AG04449 (cell line): ENCODE results near the gene FAM43B.

Source experiments
- CTCF ChIA-PET: fragments of 350-600 bp; formaldehyde crosslinking; extraction: SDS; loops from one replicate; lab custom pipeline; 2021; ENCODE audit warnings: antibody characterized with exemption; lab: Yijun Ruan, JAX
- POLR2A ChIA-PET: fragments of 400-600, 350-600 bp; formaldehyde crosslinking; extraction: SDS; loops from one replicate; lab custom pipeline; 2020; ENCODE audit warnings: antibody characterized with exemption, inconsistent platforms; lab: Yijun Ruan, JAX
- DNase-seq: peaks from one replicate; pipeline ENCODE4 v3.0.0-alpha.2; 2010; ENCODE audit warnings: low read depth, low spot score
- H3K4me3 ChIP-seq: 2 replicates; pipeline ENCODE4 v1.5.1; 2011; ENCODE audit warnings: low read depth, mild to moderate bottlenecking, control low read depth, low read length
- CTCF ChIP-seq: IDR thresholded peaks from one replicate; pipeline ENCODE4 v1.5.1; 2011; ENCODE audit warnings: mild to moderate bottlenecking, moderate library complexity, low read length, control low read depth, inconsistent platforms; ENCODE audit not compliant: insufficient read depth; ENCODE audit errors: missing control alignments

FAM43B gene

DNA sequence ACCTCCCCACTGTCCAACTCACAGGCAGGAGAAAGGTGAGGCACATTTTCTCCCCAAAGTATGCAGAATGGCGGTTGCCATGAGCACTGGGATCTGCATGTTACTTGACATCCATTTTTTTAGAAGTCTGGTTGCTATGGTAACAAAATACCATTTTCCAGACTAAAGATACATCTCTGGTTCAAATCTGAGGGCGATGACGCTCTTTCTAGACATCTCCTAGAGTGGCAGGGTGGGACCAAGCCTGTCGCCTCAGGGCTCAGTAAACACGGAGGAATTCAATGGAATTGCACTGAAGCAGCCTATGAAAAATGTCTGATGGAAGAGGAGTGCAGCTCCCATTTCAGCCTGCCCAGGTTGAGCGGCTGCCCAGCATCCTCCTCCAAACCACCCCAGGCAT, 21.5 kb upstream of the FAM43B start:
- no peak for TF ChIP-seq CTCF
- CTCF ChIA-PET, result interaction anchor here (1.0 to 1.2 kb wide), 2 partner anchors 132 to 139 kb away, joined by 3 read pairs; no protein-coding TSS in a partner anchor
- no peak for DNase-seq
- POLR2A ChIA-PET, result no interaction called here
- H3K4me3 ChIP-seq, result no peak overlapping the region

DNA sequence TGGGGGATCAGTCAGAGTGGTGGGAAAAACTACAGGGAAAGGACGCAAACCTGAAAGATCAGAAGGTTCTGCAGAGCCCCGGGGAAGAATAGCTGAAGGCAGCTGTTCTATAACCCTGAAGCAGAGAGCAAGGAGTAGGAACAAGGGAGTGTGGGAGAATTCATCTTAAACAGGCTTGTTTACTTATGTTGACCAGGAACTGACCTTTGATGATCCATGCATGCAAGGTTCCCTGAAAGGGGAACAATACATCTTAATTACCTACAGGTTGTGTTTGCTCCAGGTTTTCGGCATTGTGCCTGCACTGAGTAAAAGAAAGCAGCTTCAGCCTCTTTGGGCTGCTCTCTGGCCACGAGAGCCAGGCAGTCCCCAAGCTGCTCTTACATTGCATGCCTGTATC, 18.7 kb upstream of the FAM43B start:
- ChIA-PET POLR2A (no interaction called here), CTCF (interaction anchor here (1.0 to 2.2 kb wide), 2 partner anchors 10 to 11 kb away, joined by 4 to 8 read pairs; no protein-coding TSS in a partner anchor)
- no peak for TF ChIP-seq CTCF
- no peak overlapping the region for H3K4me3 ChIP-seq
- no peak for DNase-seq

GRCh38 chr1:20534659-20535417, 17.5 kb upstream of the FAM43B start:
- ChIA-PET CTCF (interaction anchor here (0.8 to 2.2 kb wide), 4 partner anchors 10 to 104 kb away, joined by 3 to 8 read pairs (median 8); no protein-coding TSS in a partner anchor), POLR2A (no interaction called here)
- DNase-seq, result no peak
- H3K4me3 ChIP-seq, result no peak overlapping the region
- TF ChIP-seq CTCF, result no peak

GRCh38 chr1:20538227-20538626, 14.1 kb upstream of the FAM43B start:
- CTCF ChIA-PET, result interaction anchor here (1.0 to 2.3 kb wide), 4 partner anchors 15 to 96 kb away, joined by 3 to 6 read pairs (median 4); no protein-coding TSS in a partner anchor
- no peak overlapping the region for H3K4me3 ChIP-seq
- POLR2A ChIA-PET, result no interaction called here
- DNase-seq, result no peak
- no peak for TF ChIP-seq CTCF

DNA sequence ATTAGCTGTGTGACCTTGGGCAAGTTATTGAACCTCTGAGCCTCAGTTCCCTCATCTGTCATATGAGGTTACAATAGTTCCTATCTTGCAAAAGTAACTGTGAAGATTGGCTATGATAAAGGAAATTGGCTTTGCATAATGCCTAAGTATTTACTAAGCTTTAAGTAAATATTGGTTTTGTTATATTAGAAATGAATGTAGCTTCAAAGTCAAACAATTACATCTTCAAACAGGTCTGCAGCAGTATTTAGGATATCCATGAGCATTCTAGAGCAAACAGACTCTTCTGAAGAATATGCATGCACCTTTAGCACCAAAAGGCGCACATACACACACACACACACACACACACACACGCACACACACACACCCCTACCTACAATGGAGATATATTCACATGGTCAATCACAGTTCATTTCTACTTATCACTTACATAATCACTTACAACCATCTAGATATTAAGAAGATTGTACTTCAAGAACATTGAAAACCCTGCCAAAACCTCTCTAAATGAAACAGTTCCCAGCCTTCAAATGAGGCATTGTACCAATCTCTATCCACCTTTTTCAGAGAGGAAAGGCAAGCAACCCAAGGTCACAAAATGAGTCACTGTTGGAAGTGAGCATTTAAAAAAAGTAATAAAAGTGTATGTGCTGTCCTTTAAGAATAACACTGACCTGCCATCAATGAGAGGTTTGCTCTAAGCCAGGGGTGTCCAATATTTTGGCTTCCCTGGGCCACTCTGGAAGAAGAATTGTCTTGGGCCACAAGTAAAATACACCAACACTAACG, 13.4 kb upstream of the FAM43B start:
- no peak overlapping the region for H3K4me3 ChIP-seq
- CTCF ChIA-PET, result interaction anchor here (1.0 to 2.3 kb wide), 4 partner anchors 16 to 95 kb away, joined by 3 to 6 read pairs (median 4); no protein-coding TSS in a partner anchor
- POLR2A ChIA-PET, result no interaction called here
- DNase-seq, result no peak
- no peak for TF ChIP-seq CTCF

- ChIA-PET CTCF (no interaction called here), POLR2A (no interaction called here)
- no peak overlapping the region for H3K4me3 ChIP-seq
- TF ChIP-seq CTCF, result no peak
- no peak for DNase-seq
Observed at GRCh38 chr1:20540281-20540680, 12.1 kb upstream of the FAM43B start.
